Ecto neural progenitor cell (in vitro differentiated cells): ENCODE results near the gene ATAD3C.
"Not testable (repeated sequence)": the region's sequence is repeated elsewhere in the genome, so short reads cannot be mapped to it uniquely, and the experiment has no call there.

Source experiments
- DNase-seq: peaks from one replicate; pipeline ENCODE4 v3.0.0-alpha.2; 2018; ENCODE audit warnings: low spot score

ATAD3C gene

DNA sequence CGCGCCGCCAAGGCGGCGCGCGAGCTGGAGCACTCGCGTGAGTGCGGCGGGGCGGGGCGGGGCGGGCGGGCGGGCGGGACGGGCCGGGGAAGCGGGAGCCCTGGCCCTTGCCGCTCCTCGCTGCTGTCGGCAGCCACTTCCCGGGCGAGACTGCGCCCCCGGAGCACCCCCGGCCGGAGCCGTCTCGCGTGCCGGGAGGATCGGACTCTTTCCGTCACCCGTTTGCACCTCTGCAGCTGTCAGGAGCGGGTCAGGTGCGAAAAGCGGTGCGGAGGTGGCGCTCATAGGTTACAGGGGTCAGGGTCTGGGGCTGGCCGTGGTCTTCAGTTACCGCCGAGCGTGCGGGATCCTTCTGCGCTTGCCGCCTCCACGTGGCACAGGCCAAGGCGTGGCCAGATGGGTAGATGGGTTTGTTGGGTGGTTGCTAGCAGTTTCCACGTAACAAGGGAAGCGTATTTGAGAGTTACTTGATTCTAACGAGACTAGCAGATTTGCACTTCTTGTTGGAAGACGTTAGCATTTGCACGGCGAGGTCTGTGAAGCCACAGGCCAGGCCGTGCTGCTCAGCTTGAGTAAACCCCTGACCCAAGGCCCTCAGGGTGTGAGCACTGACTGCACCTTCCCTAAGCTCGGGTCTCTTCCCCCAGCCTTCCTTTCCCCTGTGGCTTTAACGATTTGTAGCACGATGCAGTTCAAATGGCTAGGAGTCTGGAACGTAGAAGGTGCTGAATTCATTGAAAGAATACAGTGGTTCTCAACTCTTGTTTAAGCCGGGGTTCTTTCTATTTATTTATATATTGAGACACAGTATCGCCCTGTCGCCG is 22.8 kb downstream of the ATAD3C start:
- not testable (repeated sequence) for DNase-seq

DNA sequence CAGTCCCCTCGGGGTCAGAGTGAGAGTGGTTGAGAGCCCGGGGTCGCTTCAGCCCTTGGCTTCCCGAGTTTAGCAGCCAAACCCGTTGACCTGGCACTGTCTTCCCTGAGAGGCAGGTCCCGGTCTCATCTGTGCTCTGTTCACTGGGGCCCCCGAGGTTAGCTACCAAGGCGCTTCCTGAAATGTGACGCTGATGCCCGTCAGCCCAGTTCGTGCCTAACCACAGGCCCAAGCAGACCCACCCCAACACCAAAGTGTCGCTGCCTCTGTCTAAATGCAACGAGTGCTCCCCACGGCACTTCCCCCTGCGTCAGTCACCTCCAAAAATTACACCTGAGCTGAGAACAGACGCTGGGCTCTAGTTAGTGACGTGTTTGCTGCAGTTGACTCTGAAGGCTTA is 26.5 kb downstream of the ATAD3C start:
- DNase-seq: not testable (repeated sequence)

DNA sequence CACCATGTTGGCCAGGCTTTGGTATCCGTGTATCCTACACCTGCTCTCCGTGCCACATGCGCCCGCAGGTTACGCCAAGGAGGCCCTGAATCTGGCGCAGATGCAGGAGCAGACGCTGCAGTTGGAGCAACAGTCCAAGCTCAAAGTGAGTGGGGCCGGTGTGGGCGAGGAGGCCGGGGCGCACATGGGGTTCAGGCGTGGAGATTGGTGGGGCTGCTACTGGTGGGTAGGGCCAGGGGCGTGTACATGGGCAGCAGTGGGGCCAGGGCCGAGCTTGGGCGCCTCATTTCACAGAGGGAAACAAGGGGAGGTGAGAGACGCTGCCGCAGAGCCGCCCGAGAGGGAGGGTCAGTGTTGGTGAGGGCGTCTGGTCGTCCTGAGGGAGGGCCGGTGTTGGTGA is 27.7 kb downstream of the ATAD3C start:
- no peak for DNase-seq

- no peak for DNase-seq
Observed at GRCh38 chr1:1479547-1480487, 30.3 kb downstream of the ATAD3C start.

DNA sequence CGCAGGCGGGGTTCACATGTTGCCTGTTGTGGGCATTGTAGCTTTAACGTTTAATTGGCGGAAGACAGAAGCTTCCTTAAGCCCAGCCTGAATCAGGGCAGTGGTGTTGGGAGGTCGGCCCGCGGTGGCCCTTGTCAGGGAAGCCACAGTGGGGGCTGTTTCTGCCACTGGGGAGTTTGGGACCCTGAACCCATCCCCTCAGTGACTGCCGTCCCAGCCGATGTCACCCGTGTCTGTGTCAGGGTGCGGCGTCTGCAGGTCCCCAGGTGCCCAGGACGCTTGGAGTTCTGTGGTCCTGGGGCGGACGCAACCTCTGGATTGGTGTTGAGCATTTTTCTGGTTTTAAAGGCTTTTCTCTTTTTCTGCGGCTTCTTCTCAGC is 31.0 kb downstream of the ATAD3C start:
- DNase-seq: not testable (repeated sequence)

- not testable (repeated sequence) for DNase-seq
Observed at GRCh38 chr1:1481811-1482210, 32.3 kb downstream of the ATAD3C start.

- no peak for DNase-seq
Observed at GRCh38 chr1:1482856-1483255, 33.4 kb downstream of the ATAD3C start.

GRCh38 chr1:1483714-1484113 is 34.2 kb downstream of the ATAD3C start:
- no peak for DNase-seq

GRCh38 chr1:1484976-1485750 is 35.7 kb downstream of the ATAD3C start:
- not testable (repeated sequence) for DNase-seq

- not testable (repeated sequence) for DNase-seq
Observed at GRCh38 chr1:1485755-1486317, 36.3 kb downstream of the ATAD3C start.

- no peak for DNase-seq
Observed at GRCh38 chr1:1487701-1488100, 38.2 kb downstream of the ATAD3C start.

GRCh38 chr1:1489231-1489630 is 39.7 kb downstream of the ATAD3C start:
- DNase-seq: no peak

DNA sequence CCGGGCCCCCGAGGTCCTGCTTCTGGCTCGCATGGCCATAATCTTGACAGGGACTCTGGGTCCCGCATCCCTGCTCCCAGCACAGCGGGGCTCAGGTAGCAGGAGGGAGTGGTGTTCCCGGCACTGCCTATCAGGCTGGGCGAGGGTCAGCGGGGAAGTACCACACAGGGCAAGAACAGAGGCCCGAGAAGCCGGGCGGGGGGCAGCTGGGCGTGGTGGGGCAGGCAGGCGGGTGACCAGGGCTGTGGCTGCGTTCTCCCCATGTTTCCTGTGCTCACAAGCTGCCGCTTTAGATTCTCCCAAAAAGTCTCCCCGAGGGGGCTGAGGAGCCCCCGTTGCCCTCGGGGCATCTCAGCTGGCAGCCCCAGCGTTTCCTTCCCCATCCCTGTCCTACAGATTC is 40.4 kb downstream of the ATAD3C start:
- no peak for DNase-seq

DNA sequence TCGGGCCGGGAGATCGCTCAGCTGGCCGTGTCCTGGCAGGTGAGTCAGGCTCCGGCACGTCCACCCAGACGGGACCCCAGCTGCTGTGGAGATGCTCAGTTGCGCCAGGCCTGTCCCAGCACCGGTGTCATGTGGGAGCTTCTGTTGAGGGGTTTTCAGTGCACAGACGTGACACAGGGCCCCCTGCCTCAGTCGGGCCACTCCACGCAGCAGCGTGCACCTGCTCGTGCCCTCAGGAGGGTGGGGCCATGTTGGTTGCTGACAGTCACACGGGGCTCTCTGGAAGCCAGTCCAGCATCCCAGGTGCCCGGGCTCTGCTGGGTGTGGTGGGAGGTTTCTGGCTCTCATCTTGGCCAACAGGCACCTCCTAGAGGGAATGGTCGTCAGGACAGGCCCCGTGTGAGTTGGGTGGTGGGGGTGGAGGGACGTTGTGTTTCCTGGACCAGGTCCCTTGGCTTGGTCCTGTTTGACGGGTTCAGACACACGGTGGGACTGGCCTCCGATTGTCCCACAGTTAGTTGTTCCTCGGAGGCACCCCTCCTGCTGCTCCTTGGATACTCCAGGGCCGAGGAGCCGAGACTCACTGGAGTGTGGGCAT is 41.2 kb downstream of the ATAD3C start:
- no peak for DNase-seq

- DNase-seq: no peak
Observed at GRCh38 chr1:1491601-1492000, 42.1 kb downstream of the ATAD3C start.

- not testable (repeated sequence) for DNase-seq
Observed at GRCh38 chr1:1494311-1494710, 44.8 kb downstream of the ATAD3C start.

GRCh38 chr1:1495461-1495975 is 46.0 kb downstream of the ATAD3C start:
- not testable (repeated sequence) for DNase-seq

- DNase-seq: peak; percentile 84
Observed at GRCh38 chr1:1504777-1505365, 55.4 kb downstream of the ATAD3C start.

GRCh38 chr1:1505366-1505798 is 55.9 kb downstream of the ATAD3C start:
- not testable (repeated sequence) for DNase-seq

- not testable (repeated sequence) for DNase-seq
Observed at GRCh38 chr1:1505801-1506200, 56.3 kb downstream of the ATAD3C start.

DNA sequence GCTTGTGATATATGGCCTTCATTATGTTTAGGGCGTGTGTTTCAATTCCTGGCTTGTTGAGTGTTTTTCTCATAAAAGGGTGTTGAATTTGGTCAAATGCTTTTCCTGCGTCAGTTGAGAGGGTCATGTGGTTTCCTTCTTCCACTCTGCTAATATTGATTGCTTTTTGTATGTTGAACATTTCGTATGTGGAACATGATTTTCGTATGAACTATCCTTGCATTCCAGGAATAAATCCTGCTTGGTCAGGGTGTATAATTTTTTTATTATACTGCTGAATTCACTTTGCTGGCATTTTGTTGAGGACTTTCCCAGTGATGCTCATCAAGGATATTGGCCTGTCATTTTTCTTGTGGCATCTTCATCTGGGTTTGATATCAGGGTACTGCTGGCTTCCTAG is 57.8 kb downstream of the ATAD3C start:
- DNase-seq: no peak
